HEK293 (cell line): ENCODE results near the gene PRPF8.
A peak's percentile ranks its signal among the peaks of the same experiment; 100 is the strongest.

Source experiments
- GLI4 ChIP-seq: fragments of 450-650 bp; formaldehyde crosslinking; IDR thresholded peaks from 2 replicates; pipeline ENCODE4 v1.5.1; 2016; ENCODE audit warnings: missing biosample characterization, missing genetic modification characterization
- GLIS1 ChIP-seq: fragments of 450-650 bp; formaldehyde crosslinking; IDR thresholded peaks from 2 replicates; pipeline ENCODE4 v1.5.1; 2016; ENCODE audit warnings: missing biosample characterization, missing genetic modification characterization
- OSR2 ChIP-seq: fragments of 450-650 bp; formaldehyde crosslinking; IDR thresholded peaks from 2 replicates; pipeline ENCODE4 v1.5.1; 2016; ENCODE audit warnings: missing biosample characterization, missing genetic modification characterization
- PRDM10 ChIP-seq: fragments of 450-650 bp; formaldehyde crosslinking; IDR thresholded peaks from 2 replicates; pipeline ENCODE4 v1.5.1; 2016; ENCODE audit warnings: missing biosample characterization, missing genetic modification characterization
- SP2 ChIP-seq: fragments of 450-650 bp; formaldehyde crosslinking; IDR thresholded peaks from 2 replicates; pipeline ENCODE4 v1.5.1; 2016; ENCODE audit warnings: missing biosample characterization, missing genetic modification characterization
- ZBTB20 ChIP-seq: fragments of 450-650 bp; formaldehyde crosslinking; IDR thresholded peaks from 2 replicates; pipeline ENCODE4 v1.5.1; 2016; ENCODE audit warnings: missing biosample characterization, missing genetic modification characterization
- ZBTB49 ChIP-seq: fragments of 450-650 bp; formaldehyde crosslinking; IDR thresholded peaks from 2 replicates; pipeline ENCODE4 v1.5.1; 2016; ENCODE audit warnings: missing biosample characterization, missing genetic modification characterization, low read depth
- ZEB2 ChIP-seq: fragments of 450-650 bp; formaldehyde crosslinking; IDR thresholded peaks from 2 replicates; pipeline ENCODE4 v1.5.1; 2016; ENCODE audit warnings: missing biosample characterization, missing genetic modification characterization
- ZFP3 ChIP-seq: fragments of 450-650 bp; formaldehyde crosslinking; IDR thresholded peaks from 2 replicates; pipeline ENCODE4 v1.5.1; 2016; ENCODE audit warnings: low read depth, missing biosample characterization, missing genetic modification characterization
- ZFP37 ChIP-seq: fragments of 450-650 bp; formaldehyde crosslinking; IDR thresholded peaks from 2 replicates; pipeline ENCODE4 v1.5.1; 2016; ENCODE audit warnings: missing biosample characterization, missing genetic modification characterization
- ZNF146 ChIP-seq: fragments of 450-650 bp; formaldehyde crosslinking; IDR thresholded peaks from 2 replicates; pipeline ENCODE4 v1.5.1; 2016; ENCODE audit warnings: missing biosample characterization, missing genetic modification characterization
- ZNF157 ChIP-seq: fragments of 450-650 bp; formaldehyde crosslinking; IDR thresholded peaks from 2 replicates; pipeline ENCODE4 v1.5.1; 2016; ENCODE audit warnings: missing biosample characterization, missing genetic modification characterization
- ZNF175 ChIP-seq: fragments of 450-650 bp; formaldehyde crosslinking; IDR thresholded peaks from 2 replicates; pipeline ENCODE4 v1.5.1; 2016; ENCODE audit warnings: missing biosample characterization, missing genetic modification characterization
- ZNF184 ChIP-seq: fragments of 450-650 bp; IDR thresholded peaks from 2 replicates; pipeline ENCODE4 v1.5.1; 2018; ENCODE audit warnings: missing biosample characterization, mild to moderate bottlenecking, missing genetic modification characterization
- ZNF202 ChIP-seq: fragments of 450-650 bp; formaldehyde crosslinking; IDR thresholded peaks from 2 replicates; pipeline ENCODE4 v1.5.1; 2016; ENCODE audit warnings: missing biosample characterization, missing genetic modification characterization, borderline replicate concordance
- ZNF211 ChIP-seq: fragments of 450-650 bp; formaldehyde crosslinking; IDR thresholded peaks from 2 replicates; pipeline ENCODE4 v1.5.1; 2016; ENCODE audit warnings: low read depth, missing biosample characterization, missing genetic modification characterization
- ZNF239 ChIP-seq: fragments of 450-650 bp; formaldehyde crosslinking; IDR thresholded peaks from 2 replicates; pipeline ENCODE4 v1.5.1; 2016; ENCODE audit warnings: missing biosample characterization, missing genetic modification characterization
- ZNF274 ChIP-seq, 2 experiments: fragments of 200-500 bp in 1 of 2; fragments of 450-650 bp in 1 of 2; sonication (Bioruptor generic) in 1 of 2; formaldehyde crosslinking in 1 of 2; IDR thresholded peaks; 2 replicates each; pipeline versions ENCODE4 v1.5.1 to v1.6.1; 2014 to 2016; ENCODE audit warnings: borderline replicate concordance in 1 of 2, inconsistent platforms in 1 of 2, low read length in 1 of 2, missing biosample characterization in 1 of 2, missing genetic modification characterization in 1 of 2
- ZNF311 ChIP-seq: fragments of 450-650 bp; formaldehyde crosslinking; IDR thresholded peaks from 2 replicates; pipeline ENCODE4 v1.5.1; 2017; ENCODE audit warnings: missing biosample characterization, missing genetic modification characterization, borderline replicate concordance
- ZNF366 ChIP-seq: fragments of 450-650 bp; formaldehyde crosslinking; conservative IDR thresholded peaks from 2 replicates; pipeline ENCODE4 v1.5.1; 2016; ENCODE audit warnings: missing biosample characterization, missing genetic modification characterization
- ZNF398 ChIP-seq: fragments of 450-650 bp; formaldehyde crosslinking; IDR thresholded peaks from 2 replicates; pipeline ENCODE4 v1.5.1; 2017; ENCODE audit warnings: missing biosample characterization, missing genetic modification characterization
- ZNF423 ChIP-seq: fragments of 450-650 bp; formaldehyde crosslinking; IDR thresholded peaks from 2 replicates; pipeline ENCODE4 v1.5.1; 2016; ENCODE audit warnings: missing biosample characterization, missing genetic modification characterization
- ZNF530 ChIP-seq: fragments of 450-650 bp; formaldehyde crosslinking; IDR thresholded peaks from 2 replicates; pipeline ENCODE4 v1.5.1; 2016; ENCODE audit warnings: low read depth, missing biosample characterization, missing genetic modification characterization
- ZNF560 ChIP-seq: fragments of 450-650 bp; formaldehyde crosslinking; IDR thresholded peaks from 2 replicates; pipeline ENCODE4 v1.5.1; 2017; ENCODE audit warnings: missing biosample characterization, missing genetic modification characterization, borderline replicate concordance
- ZNF585B ChIP-seq: fragments of 450-650 bp; formaldehyde crosslinking; IDR thresholded peaks from 2 replicates; pipeline ENCODE4 v1.5.1; 2016; ENCODE audit warnings: missing biosample characterization, missing genetic modification characterization
- ZNF621 ChIP-seq: fragments of 450-650 bp; formaldehyde crosslinking; IDR thresholded peaks from 2 replicates; pipeline ENCODE4 v1.5.1; 2017; ENCODE audit warnings: missing biosample characterization, missing genetic modification characterization
- ZNF626 ChIP-seq: fragments of 450-650 bp; sonication (Bioruptor Pico); formaldehyde crosslinking; IDR thresholded peaks from 2 replicates; pipeline ENCODE4 v1.5.1; 2018; ENCODE audit warnings: missing biosample characterization, missing genetic modification characterization, inconsistent platforms
- ZNF692 ChIP-seq: fragments of 450-650 bp; formaldehyde crosslinking; IDR thresholded peaks from 2 replicates; pipeline ENCODE4 v1.5.1; 2016; ENCODE audit warnings: missing biosample characterization, missing genetic modification characterization
- ZNF707 ChIP-seq: fragments of 450-650 bp; formaldehyde crosslinking; IDR thresholded peaks from 2 replicates; pipeline ENCODE4 v1.5.1; 2016; ENCODE audit warnings: missing biosample characterization, missing genetic modification characterization
- ZNF777 ChIP-seq: fragments of 450-650 bp; formaldehyde crosslinking; IDR thresholded peaks from 2 replicates; pipeline ENCODE4 v1.5.1; 2017; ENCODE audit warnings: missing biosample characterization, missing genetic modification characterization, borderline replicate concordance
- ZNF791 ChIP-seq: fragments of 450-650 bp; formaldehyde crosslinking; IDR thresholded peaks from 2 replicates; pipeline ENCODE4 v1.5.1; 2016; ENCODE audit warnings: missing biosample characterization, missing genetic modification characterization

PRPF8 gene

GRCh38 chr17:1627982-1628855 lies 56.4 kb downstream of the PRPF8 start, which contains the start of gene SLC43A2 (continued):
- TF ChIP-seq ZNF146 (tag by site-specific recombination) (peak; percentile 40), ZNF175 (no peak), ZNF791 (tag by site-specific recombination) (no peak; the same call in 1 of the 2 replicates), ZEB2 (peak; percentile 97), ZNF707 (tag by site-specific recombination) (no peak), ZNF777 (tag by site-specific recombination) (0 out of 2 replicates have a peak, but pooled peaks have one; percentile 47), PRDM10 (tag by site-specific recombination) (peak; percentile 75), SP2 (tag by site-specific recombination) (no peak; the same call in 1 of the 2 replicates), ZNF202 (tag by site-specific recombination) (no peak), ZBTB49 (tag by site-specific recombination) (no peak), ZNF239 (tag by site-specific recombination) (0 out of 2 replicates have a peak, but pooled peaks have one; percentile 22), ZBTB20 (peak; percentile 41; the same call in 1 of the 2 replicates), ZFP3 (tag by site-specific recombination) (no peak), ZNF398 (tag by site-specific recombination) (peak; percentile 75), ZNF274 (IDR thresholded peaks at IDR 0.05; ENCODE audit: low read length) (no peak), ZNF274 (tag by site-specific recombination; IDR thresholded peaks at IDR 0.05; ENCODE audit: borderline replicate concordance) (no peak), ZNF184 (tag by site-specific recombination) (no peak), ZNF585B (tag by site-specific recombination) (no peak; the same call in 1 of the 2 replicates), OSR2 (tag by site-specific recombination) (no peak), ZNF423 (tag by site-specific recombination) (peak; percentile 42; the same call in 1 of the 2 replicates), GLIS1 (tag by site-specific recombination) (peak; percentile 28), ZNF157 (tag by site-specific recombination) (no peak), ZNF626 (tag by site-specific recombination) (no peak), ZNF621 (tag by site-specific recombination) (no peak), ZNF692 (tag by site-specific recombination) (peak; percentile 86), ZFP37 (tag by site-specific recombination) (peak; percentile 83; the same call in 1 of the 2 replicates), ZNF366 (tag by site-specific recombination) (peak; percentile 93), ZNF530 (tag by site-specific recombination) (no peak), GLI4 (tag by site-specific recombination) (peak; percentile 68; the same call in 1 of the 2 replicates), ZNF311 (tag by site-specific recombination) (no peak), ZNF211 (tag by site-specific recombination) (no peak), ZNF560 (tag by site-specific recombination) (no peak)
